Endothelial cell of umbilical vein (primary cell): ENCODE data around the gene TSPEAR. TPM values are rescaled to one million over a fixed set of nuclear protein-coding genes. Genes with fewer than 3 reads are reported as not detected.
A peak's percentile ranks its signal among the peaks of the same experiment; 100 is the strongest.

Experiments used
- BruUV-seq: library from RNA; stranded (reverse); fragments of 400-500 nt; replicated peaks from 2 replicates; lab custom pipeline; 2021; lab: Mats Ljungman, UMichigan
- CTCF ChIA-PET: fragments of 300-600, 350-600 bp; sonication (Branson Sonifier 250); formaldehyde crosslinking; loops from one replicate; lab custom pipeline; 2021; ENCODE audit warnings: antibody characterized with exemption, inconsistent platforms; lab: Charles Lee
- POLR2A ChIA-PET: fragments of 300-600, 350-600 bp; sonication (Branson Sonifier 250); formaldehyde crosslinking; loops from one replicate; lab custom pipeline; 2021; ENCODE audit warnings: antibody characterized with exemption, inconsistent platforms; lab: Charles Lee
- DNase-seq: peaks from one replicate; pipeline ENCODE4 v3.0.0-alpha.2; 2011; ENCODE audit warnings: low read depth, low spot score
- FAIRE-seq: peaks from 2 replicates; lab custom pipeline; 2011; peaks lifted over from hg19 to GRCh38; lab: Jason Lieb, UNC
- H2AFZ ChIP-seq: 2 replicates; pipeline ENCODE4 v1.6.0; 2012; ENCODE audit warnings: low read depth, low read length, control low read depth, inconsistent platforms
- H3K27ac ChIP-seq: 2 replicates; pipeline ENCODE4 v1.5.1; 2011; ENCODE audit warnings: low read depth, mild to moderate bottlenecking, control low read depth, low read length, moderate library complexity; ENCODE audit not compliant: insufficient read depth
- H3K27me3 ChIP-seq, 2 experiments: 2 replicates each; pipeline versions ENCODE4 v1.6.0 to v1.6.1; 2011; ENCODE audit warnings: low read length in 2 of 2, mixed read lengths in 1 of 2; ENCODE audit not compliant: control insufficient read depth in 2 of 2, insufficient read depth in 2 of 2
- H3K36me3 ChIP-seq, 2 experiments: 2 replicates in 1 of 2; 3 replicates in 1 of 2; pipeline ENCODE4 v1.5.1; 2011; ENCODE audit warnings: low read length in 2 of 2, mild to moderate bottlenecking in 1 of 2, moderate library complexity in 1 of 2; ENCODE audit not compliant: control insufficient read depth in 2 of 2, insufficient read depth in 2 of 2; ENCODE audit errors: extremely low read depth in 1 of 2
- H3K4me1 ChIP-seq: 3 replicates; pipeline ENCODE4 v1.5.1; 2011; ENCODE audit warnings: mild to moderate bottlenecking, low read length; ENCODE audit not compliant: control insufficient read depth, insufficient read depth; ENCODE audit errors: extremely low read depth
- H3K4me2 ChIP-seq: 2 replicates; pipeline ENCODE4 v1.6.1; 2011; ENCODE audit warnings: low read length, control low read depth, mixed read lengths; ENCODE audit not compliant: insufficient read depth
- H3K4me3 ChIP-seq, 3 experiments: fragments of 200-600 bp in 1 of 3; sonication (generic), shearing (Covaris generic) in 1 of 3; replicated peaks in 1 of 3; 2 replicates each; pipeline ENCODE4 v1.5.1; 2011 to 2016; ENCODE audit warnings: control low read depth in 3 of 3, low read length in 3 of 3, mild to moderate bottlenecking in 2 of 3, inconsistent platforms in 1 of 3, low read depth in 1 of 3, moderate library complexity in 1 of 3; ENCODE audit not compliant: insufficient read depth in 1 of 3
- H3K79me2 ChIP-seq: 2 replicates; pipeline ENCODE4 v1.6.0; 2012; ENCODE audit warnings: low read length, inconsistent platforms; ENCODE audit not compliant: control insufficient read depth, insufficient read depth
- H3K9ac ChIP-seq: replicated peaks from 2 replicates; pipeline ENCODE3; 2011; ENCODE audit warnings: low read length, control low read depth; ENCODE audit not compliant: insufficient read depth; ENCODE audit errors: extremely low read depth
- H3K9me1 ChIP-seq: replicated peaks from 3 replicates; pipeline ENCODE4 v1.6.0; 2011; ENCODE audit warnings: mild to moderate bottlenecking, low read length; ENCODE audit not compliant: control insufficient read depth, insufficient read depth; ENCODE audit errors: extremely low read depth
- H3K9me3 ChIP-seq: replicated peaks from 2 replicates; pipeline ENCODE4 v1.5.1; 2012; ENCODE audit warnings: low read length, inconsistent platforms; ENCODE audit not compliant: control insufficient read depth, insufficient read depth
- H4K20me1 ChIP-seq: replicated peaks from 2 replicates; pipeline ENCODE3; 2011; ENCODE audit warnings: mild to moderate bottlenecking, low read length; ENCODE audit not compliant: control insufficient read depth, insufficient read depth; ENCODE audit errors: extremely low read depth
- EZH2 ChIP-seq: IDR thresholded peaks from 2 replicates; pipeline ENCODE4 v1.6.1; 2012; ENCODE audit warnings: borderline replicate concordance, low read depth, mild to moderate bottlenecking, moderate library complexity, low read length, inconsistent platforms; ENCODE audit not compliant: severe bottlenecking
- FOS ChIP-seq: IDR thresholded peaks from 2 replicates; pipeline ENCODE4 v1.6.1; 2011; ENCODE audit warnings: mild to moderate bottlenecking, low read length, moderate library complexity, borderline replicate concordance; ENCODE audit not compliant: insufficient read depth
- JUN ChIP-seq: IDR thresholded peaks from 2 replicates; pipeline ENCODE4 v1.6.1; 2011; ENCODE audit warnings: borderline replicate concordance, low read depth; ENCODE audit not compliant: insufficient read length, insufficient read depth
- POLR2A ChIP-seq: IDR thresholded peaks from 2 replicates; pipeline ENCODE4 v1.6.1; 2012; ENCODE audit warnings: low read depth, mild to moderate bottlenecking, control low read depth, low read length
- POLR2AphosphoS5 ChIP-seq: IDR thresholded peaks from 2 replicates; pipeline ENCODE4 v1.6.1; 2012; ENCODE audit warnings: low read depth, mild to moderate bottlenecking, control low read depth, low read length, moderate library complexity; ENCODE audit not compliant: insufficient read depth
- dilution Hi-C: fragments of 300-500 bp; cut with MboI; formaldehyde crosslinking; loops from one replicate; pipeline ENCODE4 v1.15.0; 2019; ENCODE audit warnings: low sequenced_read_pairs; ENCODE audit not compliant: extremely low pct_ligation_motif_present
- intact Hi-C: fragments of 100-400 bp; cut with micrococcal nuclease; formaldehyde crosslinking; loops from one replicate; pipeline ENCODE4 v1.10.0; 2022
- polyA plus RNA-seq, 4 experiments: library from polyadenylated mRNA; depleted of rRNA in 3 of 4; stranded (reverse) in 3 of 4; unstranded in 1 of 4; fragments of >200 nt; gene quantifications; 2 replicates each; pipeline versions ENCODE4 v1.2.1 to v1.2.3, GENCODE V29; 2011 to 2012; ENCODE audit warnings: missing spikeins in 1 of 4
- total RNA-seq: library from RNA; stranded (reverse); gene quantifications from 2 replicates; pipeline ENCODE4 v1.2.3, GENCODE V29; 2021

The TSPEAR gene
- total and polyA plus RNA-seq, 2 donors (not counting 3 experiments of a cell fraction or from before 2014, with no cell fraction given): 0.01 TPM; not detected in 1

- CTCF ChIA-PET: interaction anchor here (0.5 to 1.7 kb wide), 3 partner anchors 83 to 726 kb away, joined by 3 to 10 read pairs (median 4); no protein-coding TSS in a partner anchor
- TF ChIP-seq FOS (no peak), POLR2A (no peak), JUN (no peak)
These were observed 1.1 kb downstream of the TSPEAR start for GRCh38 chr21:44710294-44710665.

GRCh38 chr21:44709426-44710293 lies 1.7 kb downstream of the TSPEAR start:
- H3K79me2 ChIP-seq: no peaks in the 10 kb centered on the region
- no peaks in the 10 kb centered on the region for H3K9me1 ChIP-seq
- peaks cover 5% of the 10 kb centered on the region for H3K4me1 ChIP-seq
- CTCF ChIA-PET: interaction anchor here (1.1 to 1.7 kb wide), 2 partner anchors 84 to 223 kb away, joined by 3 to 10 read pairs; no protein-coding TSS in a partner anchor
- no peak overlapping the region for H3K27ac ChIP-seq
- H2AFZ ChIP-seq: no peak overlapping the region
- FAIRE-seq (no peak), DNase-seq (no peak)
- H3K9ac ChIP-seq: no peak overlapping the region
- intact Hi-C loops: no loop called here
- H3K9me3 ChIP-seq: no peaks in the 10 kb centered on the region
- dilution Hi-C loops: no loop called here
- peaks cover 79 to 84% of the 10 kb centered on the region in 2 experiments for H3K27me3 ChIP-seq
- TF ChIP-seq EZH2 (peak; percentile 62), POLR2AphosphoS5 (no peak)
- POLR2A ChIA-PET: no interaction called here
- no TSS peak for BruUV-seq
- H3K4me2 ChIP-seq: no peak overlapping the region
- no peaks in the 10 kb centered on the region for H4K20me1 ChIP-seq
- no peaks in the 10 kb centered on the region for H3K36me3 ChIP-seq
- H3K4me3 ChIP-seq: no peak overlapping the region

More at GRCh38 chr21:44710294-44710665, 1.1 kb downstream of the TSPEAR start:
- BruUV-seq: no TSS peak
- POLR2A ChIA-PET: no interaction called here
- no peak overlapping the region for H3K9ac ChIP-seq
- no peak overlapping the region for H3K4me3 ChIP-seq
- H2AFZ ChIP-seq: no peak overlapping the region
- H3K27me3 ChIP-seq: peaks cover 83 to 88% of the 10 kb centered on the region in 2 experiments
- dilution Hi-C loops (no loop called here), intact Hi-C loops (no loop called here)
- no peak overlapping the region for H3K27ac ChIP-seq
- H3K36me3 ChIP-seq: no peaks in the 10 kb centered on the region
- FAIRE-seq (no peak), DNase-seq (no peak)
- no peaks in the 10 kb centered on the region for H3K9me3 ChIP-seq
- no peaks in the 10 kb centered on the region for H3K9me1 ChIP-seq
- H3K4me1 ChIP-seq: peaks cover 5% of the 10 kb centered on the region
- H4K20me1 ChIP-seq: no peaks in the 10 kb centered on the region
- H3K4me2 ChIP-seq: no peak overlapping the region
- no peaks in the 10 kb centered on the region for H3K79me2 ChIP-seq
